OCI-LY1 (cell line): Measurements from ENCODE around the gene LIMS2.

Experiments used
- EZH2 ChIP-seq: fragments of 200-600 bp; sonication (generic), shearing (Covaris generic); IDR thresholded peaks from 2 replicates; pipeline ENCODE4 v1.8.0; 2017; ENCODE audit warnings: borderline replicate concordance, mixed run types, mild to moderate bottlenecking, antibody characterized with exemption, low read length, moderate library complexity, mixed read lengths
- TF ChIP-seq, protein P1 (sequence below): fragments of 200-600 bp; sonication (generic), shearing (Covaris generic); IDR thresholded peaks from 2 replicates; pipeline ENCODE4 v1.5.1; 2017; ENCODE audit warnings: mild to moderate bottlenecking, antibody characterized with exemption, low read length, moderate library complexity, mixed read lengths

DNA sequence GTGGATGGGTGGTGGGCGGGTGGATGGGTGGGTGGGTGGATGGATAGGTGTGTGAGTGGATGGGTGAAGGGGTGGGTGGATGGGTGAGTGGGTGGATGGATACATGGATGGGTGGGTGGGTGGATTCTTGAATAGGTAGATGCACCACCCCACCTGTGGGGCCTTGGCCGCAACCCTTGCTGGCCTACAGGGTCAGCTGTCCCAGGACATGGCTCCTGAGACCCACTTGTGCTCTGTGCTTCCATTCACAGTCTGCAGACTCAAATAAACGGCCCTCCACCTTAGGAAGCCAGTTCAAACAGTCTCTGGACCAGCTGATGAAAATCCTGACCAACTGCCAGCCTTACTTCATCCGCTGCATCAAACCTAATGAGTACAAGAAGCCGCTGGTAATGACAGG is 85.5 kb downstream of the LIMS2 start:
- TF ChIP-seq, protein P1, sequence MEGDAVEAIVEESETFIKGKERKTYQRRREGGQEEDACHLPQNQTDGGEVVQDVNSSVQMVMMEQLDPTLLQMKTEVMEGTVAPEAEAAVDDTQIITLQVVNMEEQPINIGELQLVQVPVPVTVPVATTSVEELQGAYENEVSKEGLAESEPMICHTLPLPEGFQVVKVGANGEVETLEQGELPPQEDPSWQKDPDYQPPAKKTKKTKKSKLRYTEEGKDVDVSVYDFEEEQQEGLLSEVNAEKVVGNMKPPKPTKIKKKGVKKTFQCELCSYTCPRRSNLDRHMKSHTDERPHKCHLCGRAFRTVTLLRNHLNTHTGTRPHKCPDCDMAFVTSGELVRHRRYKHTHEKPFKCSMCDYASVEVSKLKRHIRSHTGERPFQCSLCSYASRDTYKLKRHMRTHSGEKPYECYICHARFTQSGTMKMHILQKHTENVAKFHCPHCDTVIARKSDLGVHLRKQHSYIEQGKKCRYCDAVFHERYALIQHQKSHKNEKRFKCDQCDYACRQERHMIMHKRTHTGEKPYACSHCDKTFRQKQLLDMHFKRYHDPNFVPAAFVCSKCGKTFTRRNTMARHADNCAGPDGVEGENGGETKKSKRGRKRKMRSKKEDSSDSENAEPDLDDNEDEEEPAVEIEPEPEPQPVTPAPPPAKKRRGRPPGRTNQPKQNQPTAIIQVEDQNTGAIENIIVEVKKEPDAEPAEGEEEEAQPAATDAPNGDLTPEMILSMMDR = no peak
- TF ChIP-seq EZH2 = no peak
